Subcutaneous abdominal adipose tissue (tissue), 5 donors: ENCODE measurements around the gene C7orf33.
"Not testable (repeated sequence)": the region's sequence is repeated elsewhere in the genome, so short reads cannot be mapped to it uniquely, and the experiment has no call there.

Experiments
- H3K27ac ChIP-seq: one replicate; pipeline ENCODE4 v1.7.0; 2013; ENCODE audit warnings: low read depth, mild to moderate bottlenecking, inconsistent platforms, low read length, moderate library complexity
- H3K27me3 ChIP-seq, 5 donors: one replicate each; pipeline ENCODE4 v1.7.0; 2013; ENCODE audit warnings: low read length in 5 of 5, inconsistent platforms in 1 of 5; ENCODE audit not compliant: control insufficient read depth in 5 of 5, insufficient read depth in 4 of 5
- H3K36me3 ChIP-seq, 5 donors: one replicate each; pipeline ENCODE4 v1.7.0; 2013; ENCODE audit warnings: low read length in 5 of 5; ENCODE audit not compliant: control insufficient read depth in 5 of 5, insufficient read depth in 5 of 5
- H3K4me1 ChIP-seq, 5 donors: one replicate each; pipeline ENCODE4 v1.7.0; 2013; ENCODE audit warnings: low read length in 5 of 5, mild to moderate bottlenecking in 3 of 5, moderate library complexity in 1 of 5; ENCODE audit not compliant: control insufficient read depth in 5 of 5, insufficient read depth in 5 of 5
- H3K4me3 ChIP-seq, 5 donors: one replicate each; pipeline ENCODE4 v1.7.0; 2013; ENCODE audit warnings: low read length in 5 of 5, low read depth in 1 of 5
- H3K9ac ChIP-seq, 5 donors: one replicate each; pipeline ENCODE4 v1.7.0; 2013; ENCODE audit warnings: low read length in 5 of 5, mild to moderate bottlenecking in 4 of 5, moderate library complexity in 3 of 5
- H3K9me3 ChIP-seq, 5 donors: one replicate each; pipeline ENCODE4 v1.7.0; 2013; ENCODE audit warnings: low read length in 5 of 5; ENCODE audit not compliant: control insufficient read depth in 5 of 5
- donor health status: healthy.
- donor health status: healthy.
- donor health status: healthy.
- donor health status: healthy.
- donor health status: healthy.

The C7orf33 gene

DNA sequence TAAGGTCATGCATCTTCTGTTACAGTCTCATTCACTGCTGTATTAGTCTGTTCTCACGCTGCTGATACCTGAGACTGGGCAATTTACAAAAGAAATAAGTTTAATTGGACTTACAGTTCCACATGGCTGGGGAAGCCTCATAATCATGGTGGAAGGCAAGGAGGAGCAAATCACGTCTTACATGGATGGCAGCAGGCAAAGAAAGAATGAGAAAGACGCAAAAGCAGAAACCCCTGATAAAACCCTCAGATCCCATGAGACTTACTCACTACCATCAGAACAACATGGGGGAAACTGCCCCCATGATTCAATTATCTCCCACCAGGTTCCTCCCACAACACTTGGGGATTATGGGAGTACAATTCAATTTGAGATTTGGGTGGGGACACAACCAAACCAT, 5.8 kb downstream of the C7orf33 start:
- not testable (repeated sequence) for H3K27me3 ChIP-seq, H3K27ac ChIP-seq, H3K9ac ChIP-seq

GRCh38 chr7:148598351-148598750, 7.8 kb downstream of the C7orf33 start:
- Histone ChIP-seq H3K36me3 (no peaks in the 10 kb centered on the region), H3K27ac (no peak overlapping the region), H3K9me3 (no peaks in the 10 kb centered on the region), H3K4me3 (no peak overlapping the region), H3K4me1 (no peaks in the 10 kb centered on the region), H3K27me3 (no peaks in the 10 kb centered on the region), H3K9ac (no peak overlapping the region)

More for the DNA sequence above, 5.8 kb downstream of the C7orf33 start:
- not testable (repeated sequence) for H3K4me1 ChIP-seq, H3K4me3 ChIP-seq, H3K36me3 ChIP-seq, H3K9me3 ChIP-seq

DNA sequence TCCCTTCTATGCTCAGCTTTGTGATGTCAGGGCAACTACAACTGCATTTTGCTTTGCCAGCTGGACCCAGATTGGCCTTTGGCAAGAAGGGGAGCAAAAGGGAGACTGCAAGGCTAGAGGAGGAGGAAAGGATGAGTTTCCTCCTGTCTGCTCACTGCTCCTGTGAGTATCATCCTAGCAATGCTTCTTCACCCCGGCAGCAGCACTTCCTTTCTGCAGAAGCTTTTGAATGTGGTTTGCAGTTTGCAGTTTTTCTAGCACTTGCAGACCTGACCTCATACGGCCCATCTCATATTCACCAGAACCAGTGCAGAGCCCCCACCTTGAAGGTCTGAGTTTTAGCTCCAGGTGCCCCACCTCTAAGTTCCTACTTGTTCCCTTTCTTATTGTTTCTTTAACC, 14.8 kb downstream of the C7orf33 start:
- Histone ChIP-seq H3K4me1 (no peaks in the 10 kb centered on the region), H3K27me3 (peaks cover 0 to 2% (median 0%) of the 10 kb centered on the region in 5 donors), H3K27ac (no peak overlapping the region), H3K9ac (no peak overlapping the region), H3K4me3 (no peak overlapping the region), H3K9me3 (peaks cover 2 to 6% (median 4%) of the 10 kb centered on the region in 5 donors), H3K36me3 (no peaks in the 10 kb centered on the region)

DNA sequence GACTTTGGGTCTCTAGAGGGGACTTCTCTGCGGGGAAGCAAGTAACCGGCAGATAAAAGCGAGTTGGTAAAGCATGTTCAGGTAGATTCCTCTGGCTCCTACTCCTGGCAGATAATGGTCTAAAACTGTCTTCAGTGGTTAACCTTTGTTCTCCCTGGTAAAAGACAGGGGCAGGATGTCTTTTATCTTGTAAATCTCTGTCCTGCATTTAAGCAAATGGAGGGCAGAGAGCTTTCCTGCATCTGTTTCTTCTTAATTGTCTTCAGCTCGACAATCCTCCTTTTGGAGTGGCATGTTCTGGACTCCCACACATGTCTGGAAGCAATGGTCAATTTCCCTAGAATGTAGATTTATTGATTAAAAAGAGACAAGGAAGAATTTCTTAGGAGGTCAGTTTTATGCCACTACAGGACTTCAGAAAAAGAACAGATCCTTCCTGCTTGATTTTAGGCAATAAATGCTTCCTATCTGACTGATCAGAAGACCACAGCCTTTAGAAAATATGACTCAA, 16.6 kb downstream of the C7orf33 start:
- Histone ChIP-seq H3K4me1 (no peaks in the 10 kb centered on the region), H3K27me3 (peaks cover 0 to 9% (median 2%) of the 10 kb centered on the region in 5 donors), H3K36me3 (no peaks in the 10 kb centered on the region), H3K9me3 (peaks cover 2 to 6% (median 4%) of the 10 kb centered on the region in 5 donors), H3K27ac (no peak overlapping the region), H3K4me3 (no peak overlapping the region), H3K9ac (no peak overlapping the region)

DNA sequence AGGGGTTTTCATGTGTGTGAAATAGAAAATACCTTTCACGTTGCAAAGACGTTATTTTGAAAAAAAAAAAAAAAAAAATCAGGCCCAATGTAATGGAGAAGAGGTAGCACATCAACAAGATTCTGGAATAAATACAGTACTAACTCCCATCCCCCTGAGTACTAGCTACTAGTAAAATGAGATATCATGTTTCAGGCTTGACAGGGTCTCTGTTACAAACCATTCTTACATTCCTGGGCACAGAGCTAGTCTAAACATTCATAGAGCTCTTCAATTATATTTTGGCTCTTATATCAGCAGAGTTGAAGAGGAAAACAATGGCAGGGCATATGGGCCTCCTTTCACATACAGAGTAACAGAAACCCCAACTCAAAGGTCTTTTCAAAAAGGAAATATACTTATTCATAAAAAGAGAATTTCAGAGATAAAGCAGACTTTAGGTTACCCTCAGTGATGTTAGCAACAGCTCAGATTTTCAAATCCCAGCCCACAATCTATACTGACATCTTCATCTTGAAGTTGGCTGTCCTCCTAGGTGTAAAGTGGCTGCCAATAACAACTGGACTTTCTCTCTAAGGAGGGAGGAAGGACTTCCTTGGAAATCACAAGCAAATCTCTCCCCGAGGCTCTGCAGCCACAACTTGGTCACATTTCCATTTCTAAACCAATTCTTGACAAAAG, 18.6 kb downstream of the C7orf33 start:
- H3K27ac ChIP-seq = no peak overlapping the region
- no peak overlapping the region for H3K9ac ChIP-seq
- H3K27me3 ChIP-seq = peaks cover 0 to 9% (median 2%) of the 10 kb centered on the region in 5 donors
- H3K4me1 ChIP-seq = no peaks in the 10 kb centered on the region
- no peaks in the 10 kb centered on the region for H3K36me3 ChIP-seq
- peaks cover 2 to 6% (median 4%) of the 10 kb centered on the region in 5 donors for H3K9me3 ChIP-seq
- no peak overlapping the region for H3K4me3 ChIP-seq

GRCh38 chr7:148611692-148612091, 21.1 kb downstream of the C7orf33 start:
- Histone ChIP-seq H3K4me1 (peaks cover 0 to 2% (median 0%) of the 10 kb centered on the region in 5 donors), H3K27me3 (peaks cover 0 to 9% (median 4%) of the 10 kb centered on the region in 5 donors), H3K9me3 (no peaks in the 10 kb centered on the region), H3K4me3 (no peak overlapping the region), H3K9ac (no peak overlapping the region), H3K36me3 (no peaks in the 10 kb centered on the region), H3K27ac (no peak overlapping the region)

DNA sequence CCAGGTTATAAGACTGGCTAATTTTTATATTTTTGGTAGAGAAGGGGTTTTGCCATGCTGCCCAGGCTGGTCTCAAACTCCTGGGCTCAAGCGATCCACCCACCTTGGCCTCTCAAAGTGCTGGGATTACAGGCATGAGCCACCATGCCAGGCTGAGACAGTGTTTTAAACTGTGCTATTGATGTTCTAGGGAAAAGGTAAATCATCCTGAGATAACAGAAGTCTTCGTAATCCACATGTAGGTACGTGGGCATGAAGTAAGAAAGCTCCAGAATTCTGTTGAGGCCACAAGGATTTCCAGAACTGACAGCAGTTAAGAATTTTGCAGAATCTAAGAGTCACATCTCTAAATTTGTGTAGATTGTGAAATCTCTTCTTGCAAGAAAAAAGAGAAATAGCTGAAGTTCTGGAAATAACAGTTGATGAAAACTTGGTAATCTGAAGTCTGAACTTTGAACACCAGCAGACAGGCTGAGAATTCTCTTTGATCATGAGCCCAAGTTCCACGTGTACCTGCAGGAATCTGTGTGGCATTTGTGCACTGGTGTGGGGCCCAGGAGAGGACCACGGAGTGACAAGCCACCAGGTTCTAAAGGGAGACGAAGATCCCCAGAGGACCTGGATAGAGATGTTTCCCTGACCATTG, 24.6 kb downstream of the C7orf33 start:
- Histone ChIP-seq H3K27ac (no peak overlapping the region), H3K4me1 (peaks cover 0 to 3% (median 0%) of the 10 kb centered on the region in 5 donors), H3K27me3 (peaks cover 0 to 13% (median 4%) of the 10 kb centered on the region in 5 donors), H3K9me3 (no peaks in the 10 kb centered on the region), H3K36me3 (no peaks in the 10 kb centered on the region), H3K4me3 (no peak overlapping the region), H3K9ac (no peak overlapping the region)

- Histone ChIP-seq H3K9ac (no peak overlapping the region), H3K27me3 (peaks cover 0 to 11% (median 4%) of the 10 kb centered on the region in 5 donors), H3K4me3 (no peak overlapping the region), H3K27ac (no peak overlapping the region), H3K36me3 (no peaks in the 10 kb centered on the region), H3K9me3 (no peaks in the 10 kb centered on the region), H3K4me1 (peaks cover 0 to 4% (median 4%) of the 10 kb centered on the region in 5 donors)
Measured at GRCh38 chr7:148620749-148621359, 30.3 kb downstream of the C7orf33 start.

GRCh38 chr7:148621563-148621962, 31.0 kb downstream of the C7orf33 start:
- H3K4me3 ChIP-seq = no peak overlapping the region

More at GRCh38 chr7:148621563-148621962, 31.0 kb downstream of the C7orf33 start:
- H3K4me1 ChIP-seq = peaks cover 0 to 4% (median 4%) of the 10 kb centered on the region in 5 donors
- peaks cover 0 to 11% (median 2%) of the 10 kb centered on the region in 5 donors for H3K27me3 ChIP-seq
- no peak overlapping the region for H3K27ac ChIP-seq
- no peak overlapping the region for H3K9ac ChIP-seq
- no peaks in the 10 kb centered on the region for H3K36me3 ChIP-seq
- no peaks in the 10 kb centered on the region for H3K9me3 ChIP-seq
